ENCODE measurements around the gene PRSS33. TPM values are rescaled to one million over a fixed set of nuclear protein-coding genes. Genes with fewer than 3 reads are reported as not detected.

Gene PRSS33
- total RNA-seq, 2 donors from 2014 or later = 0.46 TPM; not detected in 1

- Mint-ChIP-seq H3K4me3 (no peak overlapping the region), H3K9me3 (no peaks in the 10 kb centered on the region), H3K27ac (no peak overlapping the region), H3K4me1 (ENCODE audit: low read depth) (no peaks in the 10 kb centered on the region), H3K27me3 (ENCODE audit: low read depth) (no peaks in the 10 kb centered on the region), H3K36me3 (ENCODE audit: insufficient read depth in 2 of 2) (no peaks in the 10 kb centered on the region)
- DNase-seq (no peak), ATAC-seq (replicated peaks in 1 of 2) (no peak)
These were observed 47.5 kb downstream of the PRSS33 start for GRCh38 chr16:2739625-2740430.

GRCh38 chr16:2738615-2739014 lies 48.7 kb downstream of the PRSS33 start:
- Mint-ChIP-seq H3K9me3 (no peaks in the 10 kb centered on the region), H3K4me3 (no peak overlapping the region), H3K27ac (no peak overlapping the region), H3K4me1 (ENCODE audit: low read depth) (no peaks in the 10 kb centered on the region), H3K27me3 (ENCODE audit: low read depth) (no peaks in the 10 kb centered on the region), H3K36me3 (ENCODE audit: insufficient read depth in 2 of 2) (no peaks in the 10 kb centered on the region)
- no peak for ATAC-seq (replicated peaks in 1 of 2)
- DNase-seq = no peak

GRCh38 chr16:2737895-2738418 lies 49.4 kb downstream of the PRSS33 start:
- Mint-ChIP-seq H3K27me3 (ENCODE audit: low read depth) (no peaks in the 10 kb centered on the region), H3K4me3 (no peak overlapping the region), H3K27ac (no peak overlapping the region), H3K36me3 (ENCODE audit: insufficient read depth in 2 of 2) (no peaks in the 10 kb centered on the region), H3K4me1 (ENCODE audit: low read depth) (no peaks in the 10 kb centered on the region), H3K9me3 (no peaks in the 10 kb centered on the region)
- ATAC-seq (replicated peaks in 1 of 2) (no peak), DNase-seq (no peak)

GRCh38 chr16:2737238-2737605 lies 50.1 kb downstream of the PRSS33 start:
- Mint-ChIP-seq H3K4me1 (ENCODE audit: low read depth) (no peaks in the 10 kb centered on the region), H3K27me3 (ENCODE audit: low read depth) (no peaks in the 10 kb centered on the region), H3K9me3 (no peaks in the 10 kb centered on the region), H3K4me3 (no peak overlapping the region), H3K27ac (no peak overlapping the region), H3K36me3 (ENCODE audit: insufficient read depth in 2 of 2) (no peaks in the 10 kb centered on the region)
- DNase-seq (no peak), ATAC-seq (replicated peaks in 1 of 2) (no peak)

GRCh38 chr16:2736476-2737237 lies 50.7 kb downstream of the PRSS33 start:
- Mint-ChIP-seq H3K27ac (no peak overlapping the region), H3K9me3 (no peaks in the 10 kb centered on the region), H3K27me3 (ENCODE audit: low read depth) (no peaks in the 10 kb centered on the region), H3K36me3 (ENCODE audit: insufficient read depth in 2 of 2) (no peaks in the 10 kb centered on the region), H3K4me3 (no peak overlapping the region), H3K4me1 (ENCODE audit: low read depth) (no peaks in the 10 kb centered on the region)
- DNase-seq (no peak), ATAC-seq (replicated peaks in 1 of 2) (no peak)

GRCh38 chr16:2734844-2735515 lies 52.4 kb downstream of the PRSS33 start:
- no peaks in the 10 kb centered on the region for H3K9me3 Mint-ChIP-seq
- no peak for DNase-seq
- no peak overlapping the region for H3K27ac Mint-ChIP-seq
- H3K27me3 Mint-ChIP-seq (ENCODE audit: low read depth) = no peaks in the 10 kb centered on the region
- no peaks in the 10 kb centered on the region for H3K36me3 Mint-ChIP-seq (ENCODE audit: insufficient read depth in 2 of 2)
- peak in 1 of 2 donors; percentile 69 for ATAC-seq (replicated peaks in 1 of 2)
- no peaks in the 10 kb centered on the region for H3K4me1 Mint-ChIP-seq (ENCODE audit: low read depth)
- H3K4me3 Mint-ChIP-seq = no peak overlapping the region

Other genes starting within 250 kb of the PRSS33 start
- 10 to 100 TPM; 53.0 to 53.8 TPM for gene PDPK1, start 249.5 kb downstream of the PRSS33 start, total RNA-seq
- 10 to 100 TPM; 44.8 to 50.2 TPM for gene KCTD5, start 105.0 kb downstream of the PRSS33 start, total RNA-seq
- gene PRSS27, start 67.3 kb downstream of the PRSS33 start, total RNA-seq = 1 to 10 TPM; 7.6 to 8.8 TPM
- gene SRRM2, start 34.9 kb downstream of the PRSS33 start, total RNA-seq = 100 to 1,000 TPM; 696 to 731 TPM
- 100 to 1,000 TPM; 158 to 208 TPM for gene ELOB, start 10.3 kb downstream of the PRSS33 start, total RNA-seq
- under 1 TPM in 1 of 2 donors, not detected in 1; 0.29 TPM for gene PRSS41, start 10.9 kb upstream of the PRSS33 start, total RNA-seq
- 10 to 100 TPM in 1 of 2 donors, 1 to 10 TPM in 1; 2.4 to 10.3 TPM for gene PRSS21, start 29.7 kb upstream of the PRSS33 start, total RNA-seq
- gene ZG16B, start 42.7 kb upstream of the PRSS33 start, total RNA-seq = 1 to 10 TPM; 3.9 to 8.5 TPM
- gene PRSS22, start 70.6 kb upstream of the PRSS33 start, total RNA-seq = 1 to 10 TPM in 1 of 2 donors, not detected in 1; 1.1 TPM
- 10 to 100 TPM; 26.4 to 29.1 TPM for gene FLYWCH2, start 95.7 kb upstream of the PRSS33 start, total RNA-seq
- 10 to 100 TPM; 68.5 to 76.4 TPM for gene FLYWCH1, start 124.4 kb upstream of the PRSS33 start, total RNA-seq
- under 1 TPM; 0.12 TPM for gene KREMEN2, start 176.7 kb upstream of the PRSS33 start, total RNA-seq
- gene PAQR4, start 181.8 kb upstream of the PRSS33 start, total RNA-seq = 10 to 100 TPM; 31.9 to 40.0 TPM
- 100 to 1,000 TPM in 1 of 2 donors, 10 to 100 TPM in 1; 96.1 to 112 TPM for gene PKMYT1, start 192.9 kb upstream of the PRSS33 start, total RNA-seq
- under 1 TPM in 1 of 2 donors, not detected in 1; 0.14 TPM for gene CLDN9, start 225.4 kb upstream of the PRSS33 start, total RNA-seq
- gene CLDN6, start 230.6 kb upstream of the PRSS33 start, total RNA-seq = not detected
- gene TNFRSF12A, start 232.8 kb upstream of the PRSS33 start, total RNA-seq = 1 to 10 TPM; 3.9 to 4.0 TPM
- 10 to 100 TPM; 27.6 to 32.8 TPM for gene HCFC1R1, start 236.4 kb upstream of the PRSS33 start, total RNA-seq
- gene THOC6, start 236.5 kb upstream of the PRSS33 start, total RNA-seq = 10 to 100 TPM; 49.1 to 50.9 TPM
- gene BICDL2, start 249.4 kb upstream of the PRSS33 start, total RNA-seq = under 1 TPM in 1 of 2 donors, not detected in 1; 0.30 TPM